Measurements from ENCODE around the gene COLEC12. TPM values are rescaled to one million over a fixed set of nuclear protein-coding genes. Genes with fewer than 3 reads are reported as not detected.

The COLEC12 gene
- total RNA-seq, 2 donors from 2014 or later = not detected

- DNase-seq (ENCODE audit: low spot score) (no peak), ATAC-seq (no peak)
- H3K9me3 Mint-ChIP-seq = no peaks in the 10 kb centered on the region
- H3K36me3 Mint-ChIP-seq = no peaks in the 10 kb centered on the region
- H3K27me3 Mint-ChIP-seq = peaks cover 13 to 33% of the 10 kb centered on the region in 2 donors
- H3K4me3 Mint-ChIP-seq = no peak overlapping the region
- no peak overlapping the region for H3K27ac Mint-ChIP-seq
- H3K4me1 Mint-ChIP-seq (ENCODE audit: low read depth in 2 of 2) = no peaks in the 10 kb centered on the region
Measured at GRCh38 chr18:336713-337112, 163.8 kb downstream of the COLEC12 start.

- H3K4me3 Mint-ChIP-seq = no peak overlapping the region
- ATAC-seq (no peak), DNase-seq (ENCODE audit: low spot score) (no peak)
- peaks cover 13 to 25% of the 10 kb centered on the region in 2 donors for H3K27me3 Mint-ChIP-seq
- no peaks in the 10 kb centered on the region for H3K9me3 Mint-ChIP-seq
- no peaks in the 10 kb centered on the region for H3K36me3 Mint-ChIP-seq
- H3K27ac Mint-ChIP-seq = no peak overlapping the region
- H3K4me1 Mint-ChIP-seq (ENCODE audit: low read depth in 2 of 2) = no peaks in the 10 kb centered on the region
Measured at GRCh38 chr18:335733-336132, 164.8 kb downstream of the COLEC12 start.

- H3K27me3 Mint-ChIP-seq = peaks cover 13 to 33% of the 10 kb centered on the region in 2 donors
- no peak overlapping the region for H3K4me3 Mint-ChIP-seq
- ATAC-seq = peak in 1 of 2 donors; percentile 18
Measured at GRCh38 chr18:334575-335132, 165.8 kb downstream of the COLEC12 start.

GRCh38 chr18:332721-333510 lies 167.6 kb downstream of the COLEC12 start:
- no peaks in the 10 kb centered on the region for H3K9me3 Mint-ChIP-seq
- H3K27ac Mint-ChIP-seq = no peak overlapping the region
- H3K4me1 Mint-ChIP-seq (ENCODE audit: low read depth in 2 of 2) = no peaks in the 10 kb centered on the region
- no peak for DNase-seq (ENCODE audit: low spot score)
- no peak overlapping the region for H3K4me3 Mint-ChIP-seq
- ATAC-seq = no peak
- H3K36me3 Mint-ChIP-seq = no peaks in the 10 kb centered on the region
- peaks cover 10 to 19% of the 10 kb centered on the region in 2 donors for H3K27me3 Mint-ChIP-seq

More at GRCh38 chr18:334575-335132, 165.8 kb downstream of the COLEC12 start:
- no peak overlapping the region for H3K27ac Mint-ChIP-seq
- no peak for DNase-seq (ENCODE audit: low spot score)
- H3K9me3 Mint-ChIP-seq = no peaks in the 10 kb centered on the region
- H3K4me1 Mint-ChIP-seq (ENCODE audit: low read depth in 2 of 2) = no peaks in the 10 kb centered on the region
- no peaks in the 10 kb centered on the region for H3K36me3 Mint-ChIP-seq

- Mint-ChIP-seq H3K4me3 (no peak overlapping the region), H3K4me1 (ENCODE audit: low read depth in 2 of 2) (no peaks in the 10 kb centered on the region), H3K9me3 (no peaks in the 10 kb centered on the region), H3K27me3 (peaks cover 7 to 10% of the 10 kb centered on the region in 2 donors), H3K27ac (no peak overlapping the region), H3K36me3 (no peaks in the 10 kb centered on the region)
- ATAC-seq = no peak
- no peak for DNase-seq (ENCODE audit: low spot score)
Measured at GRCh38 chr18:332007-332406, 168.5 kb downstream of the COLEC12 start.

- no peak overlapping the region for H3K27ac Mint-ChIP-seq
- DNase-seq (ENCODE audit: low spot score) (no peak), ATAC-seq (no peak)
- no peaks in the 10 kb centered on the region for H3K4me1 Mint-ChIP-seq (ENCODE audit: low read depth in 2 of 2)
- H3K4me3 Mint-ChIP-seq = no peak overlapping the region
- H3K9me3 Mint-ChIP-seq = no peaks in the 10 kb centered on the region
- peaks cover 7 to 10% of the 10 kb centered on the region in 2 donors for H3K27me3 Mint-ChIP-seq
- no peaks in the 10 kb centered on the region for H3K36me3 Mint-ChIP-seq
Measured at GRCh38 chr18:331221-331821, 169.2 kb downstream of the COLEC12 start.

- Mint-ChIP-seq H3K36me3 (no peaks in the 10 kb centered on the region), H3K27me3 (peaks cover 7 to 10% of the 10 kb centered on the region in 2 donors), H3K4me3 (no peak overlapping the region), H3K9me3 (no peaks in the 10 kb centered on the region), H3K4me1 (ENCODE audit: low read depth in 2 of 2) (no peaks in the 10 kb centered on the region), H3K27ac (no peak overlapping the region)
- no peak for ATAC-seq
- DNase-seq (ENCODE audit: low spot score) = no peak
Measured at GRCh38 chr18:328928-329327, 171.6 kb downstream of the COLEC12 start.

GRCh38 chr18:326846-327245 lies 173.7 kb downstream of the COLEC12 start:
- Mint-ChIP-seq H3K4me3 (no peak overlapping the region), H3K27ac (no peak overlapping the region), H3K27me3 (peaks cover 3 to 11% of the 10 kb centered on the region in 2 donors), H3K36me3 (no peaks in the 10 kb centered on the region), H3K4me1 (ENCODE audit: low read depth in 2 of 2) (peaks cover 9 to 13% of the 10 kb centered on the region in 2 donors), H3K9me3 (no peaks in the 10 kb centered on the region)
- DNase-seq (ENCODE audit: low spot score) = no peak
- no peak for ATAC-seq

- Mint-ChIP-seq H3K36me3 (no peaks in the 10 kb centered on the region), H3K9me3 (no peaks in the 10 kb centered on the region), H3K27ac (no peak overlapping the region), H3K27me3 (peaks cover 5% of the 10 kb centered on the region in 2 donors), H3K4me3 (no peak overlapping the region), H3K4me1 (ENCODE audit: low read depth in 2 of 2) (peaks cover 15 to 16% of the 10 kb centered on the region in 2 donors)
- no peak for DNase-seq (ENCODE audit: low spot score)
- ATAC-seq = peak in 1 of 2 donors; percentile 49
Measured at GRCh38 chr18:323253-323622, 177.3 kb downstream of the COLEC12 start.

GRCh38 chr18:321865-322467 lies 178.5 kb downstream of the COLEC12 start:
- Mint-ChIP-seq H3K4me3 (no peak overlapping the region), H3K9me3 (no peaks in the 10 kb centered on the region), H3K36me3 (no peaks in the 10 kb centered on the region), H3K4me1 (ENCODE audit: low read depth in 2 of 2) (peaks cover 15 to 16% of the 10 kb centered on the region in 2 donors), H3K27ac (no peak overlapping the region), H3K27me3 (peaks cover 5% of the 10 kb centered on the region in 2 donors)
- no peak for ATAC-seq
- no peak for DNase-seq (ENCODE audit: low spot score)

- peaks cover 15 to 16% of the 10 kb centered on the region in 2 donors for H3K4me1 Mint-ChIP-seq (ENCODE audit: low read depth in 2 of 2)
- H3K9me3 Mint-ChIP-seq = no peaks in the 10 kb centered on the region
- no peak for ATAC-seq
- H3K36me3 Mint-ChIP-seq = no peaks in the 10 kb centered on the region
- DNase-seq (ENCODE audit: low spot score) = no peak
- peaks cover 9 to 12% of the 10 kb centered on the region in 2 donors for H3K27me3 Mint-ChIP-seq
- H3K27ac Mint-ChIP-seq = no peak overlapping the region
- no peak overlapping the region for H3K4me3 Mint-ChIP-seq
Measured at GRCh38 chr18:320155-320554, 180.3 kb downstream of the COLEC12 start.

GRCh38 chr18:319720-320119 lies 180.8 kb downstream of the COLEC12 start:
- Mint-ChIP-seq H3K9me3 (no peaks in the 10 kb centered on the region), H3K27ac (no peak overlapping the region), H3K36me3 (no peaks in the 10 kb centered on the region), H3K4me3 (no peak overlapping the region), H3K4me1 (ENCODE audit: low read depth in 2 of 2) (peaks cover 15 to 16% of the 10 kb centered on the region in 2 donors), H3K27me3 (peaks cover 9 to 12% of the 10 kb centered on the region in 2 donors)
- ATAC-seq = no peak
- DNase-seq (ENCODE audit: low spot score) = no peak

- H3K36me3 Mint-ChIP-seq = no peaks in the 10 kb centered on the region
- H3K4me3 Mint-ChIP-seq = no peak overlapping the region
- H3K9me3 Mint-ChIP-seq = no peaks in the 10 kb centered on the region
- peaks cover 15 to 16% of the 10 kb centered on the region in 2 donors for H3K4me1 Mint-ChIP-seq (ENCODE audit: low read depth in 2 of 2)
- ATAC-seq = no peak
- DNase-seq (ENCODE audit: low spot score) = no peak
- peaks cover 9 to 12% of the 10 kb centered on the region in 2 donors for H3K27me3 Mint-ChIP-seq
- H3K27ac Mint-ChIP-seq = no peak overlapping the region
Measured at GRCh38 chr18:318791-319291, 181.7 kb downstream of the COLEC12 start.
